Adrenal gland (tissue), 12 donors: Measurements from ENCODE around the gene EVL. TPM values are rescaled to one million over a fixed set of nuclear protein-coding genes. Genes with fewer than 3 reads are reported as not detected.

Source experiments
- DNase-seq, 7 donors: peaks; one replicate each; pipeline ENCODE4 v3.0.0-alpha.2; 2019 to 2020
- H3K27ac ChIP-seq, 5 donors: fragments of 200-600 bp; sonication (generic) in 4 of 5; 1 replicate in 3 of 5; 2 replicates in 2 of 5; pipeline versions ENCODE4 v1.5.1 to v1.8.0; 2016 to 2020; ENCODE audit warnings: mild to moderate bottlenecking in 1 of 5
- H3K27me3 ChIP-seq: fragments of 200-600 bp; 2 replicates; pipeline ENCODE4 v1.8.0; 2021
- H3K36me3 ChIP-seq, 2 donors: fragments of 200-600 bp; replicated peaks in 1 of 2; 1 replicate in 1 of 2; 2 replicates in 1 of 2; pipeline versions ENCODE4 v1.5.1 to v1.8.0; 2018 to 2022
- H3K4me1 ChIP-seq, 2 donors: fragments of 200-600 bp; replicated peaks in 1 of 2; 1 replicate in 1 of 2; 2 replicates in 1 of 2; pipeline versions ENCODE4 v1.5.1 to v1.8.0; 2018 to 2021
- H3K4me3 ChIP-seq, 4 donors: fragments of 200-600 bp; sonication (generic) in 3 of 4; one replicate each; pipeline ENCODE4 v1.5.1; 2016 to 2018
- H3K9me3 ChIP-seq, 3 donors: fragments of 200-600 bp; sonication (generic) in 1 of 3; replicated peaks in 1 of 3; 1 replicate in 2 of 3; 2 replicates in 1 of 3; pipeline versions ENCODE4 v1.5.1 to v1.8.0; 2016 to 2021
- CTCF ChIP-seq, 6 experiments: fragments of 450-650 bp in 4 of 6; fragments of 200-600 bp in 2 of 6; sonication (generic) in 1 of 6; IDR thresholded peaks; 1 replicate in 5 of 6; 2 replicates in 1 of 6; pipeline versions ENCODE4 v1.5.1 to v1.8.0; 2016 to 2021; ENCODE audit warnings: antibody characterized with exemption in 6 of 6, mild to moderate bottlenecking in 2 of 6, moderate library complexity in 1 of 6
- POLR2A ChIP-seq, 2 donors: fragments of 450-650 bp; IDR thresholded peaks; one replicate each; pipeline ENCODE4 v1.6.1; 2017; ENCODE audit warnings: antibody characterized with exemption in 2 of 2, mild to moderate bottlenecking in 2 of 2, moderate library complexity in 1 of 2
- WGBS, 4 donors: extraction: QIAGEN DNeasy Blood & Tissue Kit in 2 of 4; methylation state at CpG; one replicate each; pipeline versions ENCODE4 v1.1.5 to v1.1.7; 2013 to 2017; 5-methylcytosine and 5-hydroxymethylcytosine counted together
- intact Hi-C, 2 donors: fragments of 100-400 bp; cut with DNase I; formaldehyde crosslinking; loops; one replicate each; pipeline versions ENCODE4 v1.14.1 to v1.15.0; 2022 to 2023
- polyA plus RNA-seq, 3 donors: library from polyadenylated mRNA; stranded (reverse); fragments of 200-250 nt in 2 of 3; fragments of 350-450 nt in 1 of 3; fragmentation: Illumina TruSeq in 1 of 3; extraction: RNeasy Lipid Tissue Mini Kit (QIAGEN cat#74804) in 1 of 3; gene quantifications; one replicate each; pipeline ENCODE4 v1.2.3, GENCODE V29; 2013 to 2014
- total RNA-seq, 9 donors: library from RNA; depleted of rRNA in 4 of 9; stranded (reverse); fragments of >200 nt in 4 of 9; fragments of 120-200 nt in 1 of 9; fragmentation: NEBNext Ultra II Directional in 1 of 9; extraction: Animal tissue kit (Norgen Biotek cat#: 25700) in 1 of 9; gene quantifications; one replicate each; pipeline versions ENCODE4 v1.1.0 to v1.2.4, GENCODE V29; 2013 to 2023
- donor health status: healthy with polysubstance abuse.
- donor health status: Bipolar disorder and iron deficiency.
- donor health status: DM: yes; HTN: yes; CAD: no.
- donor health status: DM: no; HTN: no; CAD: no.
- donor health status: DM: no; HTN: no; CAD: no.
- donor health status: DM: yes; HTN: yes; CAD: no.

EVL gene
- total and polyA plus RNA-seq, 12 donors: 23.7 to 209 (median 46.8) TPM

- H3K27me3 ChIP-seq: no peaks in the 10 kb centered on the region
- H3K4me1 ChIP-seq: peaks cover 0 to 9% of the 10 kb centered on the region in 2 donors
- intact Hi-C loops: no loop called here
- no peak for DNase-seq
- WGBS, 4 donors: 69 to 87% (median 77%) methylated on average over 2 of the region's 2 CpGs
- H3K9me3 ChIP-seq: no peaks in the 10 kb centered on the region
- H3K27ac ChIP-seq: no peak overlapping the region
- TF ChIP-seq POLR2A (IDR thresholded peaks at IDR 0.05): no peak
- no peak overlapping the region for H3K4me3 ChIP-seq
- H3K36me3 ChIP-seq: no peaks in the 10 kb centered on the region
These were observed 24.0 kb upstream of the EVL start for GRCh38 chr14:100041271-100041670.

- no peak for DNase-seq
- no peak overlapping the region for H3K27ac ChIP-seq
- peaks cover 0 to 4% of the 10 kb centered on the region in 2 donors for H3K4me1 ChIP-seq
- intact Hi-C loops: no loop called here
- no peak for TF ChIP-seq POLR2A (IDR thresholded peaks at IDR 0.05)
- TF ChIP-seq CTCF (IDR thresholded peaks at IDR 0.05): no peak
- WGBS, 4 donors: 72 to 87% (median 77%) methylated on average over 6 of the region's 6 CpGs
- H3K9me3 ChIP-seq: no peaks in the 10 kb centered on the region
- no peaks in the 10 kb centered on the region for H3K36me3 ChIP-seq
- no peak overlapping the region for H3K4me3 ChIP-seq
- H3K27me3 ChIP-seq: no peaks in the 10 kb centered on the region
These were observed 22.9 kb upstream of the EVL start for GRCh38 chr14:100042286-100042685.

DNA sequence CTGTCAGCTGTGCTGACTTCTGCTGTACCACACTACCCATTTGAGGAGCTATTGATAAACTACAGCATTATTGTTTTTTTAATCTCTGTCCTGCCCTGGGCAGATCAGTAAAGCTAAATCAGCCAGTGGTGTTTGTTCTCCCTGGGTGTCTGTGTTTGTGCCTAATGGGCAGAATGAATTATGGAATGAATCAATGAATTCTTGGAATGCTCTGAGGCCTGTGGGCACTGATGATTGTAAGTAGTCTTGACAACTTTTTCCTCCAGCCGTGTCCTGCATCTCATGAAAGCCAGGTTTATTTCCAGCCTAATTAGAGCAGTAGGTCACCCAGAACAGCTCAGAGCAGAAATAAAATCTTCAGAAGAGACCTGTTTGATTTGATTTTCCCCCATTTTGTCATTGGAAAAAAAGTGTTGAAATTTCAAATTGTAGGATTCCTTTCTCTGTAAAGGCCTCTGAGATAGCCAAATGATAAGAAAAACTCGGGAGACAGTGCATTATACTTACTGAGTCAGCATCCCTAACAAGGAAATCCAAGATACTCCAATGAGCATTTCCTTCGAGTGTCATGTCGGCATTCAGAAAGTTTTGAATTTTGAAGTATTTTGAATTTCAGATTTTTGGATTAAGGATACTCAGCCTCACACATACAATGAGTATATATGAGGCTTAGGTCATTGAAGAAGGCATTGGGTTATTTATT, 19.4 kb upstream of the EVL start:
- WGBS, 4 donors: 67 to 73% (median 70%) methylated on average over 4 of the region's 4 CpGs
- DNase-seq: no peak
- H3K27me3 ChIP-seq: no peaks in the 10 kb centered on the region
- H3K4me1 ChIP-seq: peaks cover 0 to 3% of the 10 kb centered on the region in 2 donors
- no peak overlapping the region for H3K4me3 ChIP-seq
- TF ChIP-seq CTCF (IDR thresholded peaks at IDR 0.05) (no peak), POLR2A (IDR thresholded peaks at IDR 0.05) (no peak)
- H3K27ac ChIP-seq: no peak overlapping the region
- intact Hi-C loops: no loop called here
- no peaks in the 10 kb centered on the region for H3K9me3 ChIP-seq
- no peaks in the 10 kb centered on the region for H3K36me3 ChIP-seq

DNA sequence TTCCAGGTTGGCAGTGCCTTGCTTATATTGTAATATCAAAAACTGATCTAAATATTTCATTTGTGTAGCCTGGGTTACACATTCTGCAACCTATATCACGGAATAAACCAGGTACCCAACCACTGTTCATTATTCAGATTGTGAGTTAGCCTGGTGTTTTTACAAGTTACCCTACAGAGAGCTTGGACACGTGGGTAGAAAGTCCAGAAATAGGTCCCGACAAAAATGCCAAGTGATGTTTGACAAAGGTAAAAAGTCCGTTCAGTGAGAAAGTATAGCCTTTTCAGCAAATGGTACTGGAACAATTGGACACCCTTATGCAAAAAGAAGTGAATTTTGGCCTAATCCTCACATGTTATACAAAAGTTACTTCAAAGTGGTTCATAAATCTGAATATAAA, 17.6 kb upstream of the EVL start:
- H3K36me3 ChIP-seq: no peaks in the 10 kb centered on the region
- no peaks in the 10 kb centered on the region for H3K4me1 ChIP-seq
- no peak for TF ChIP-seq CTCF (IDR thresholded peaks at IDR 0.05)
- no peak for TF ChIP-seq POLR2A (IDR thresholded peaks at IDR 0.05)
- no peak overlapping the region for H3K27ac ChIP-seq
- no peak for DNase-seq
- intact Hi-C loops: no loop called here
- WGBS, 4 donors: 90 to 98% (median 92%) methylated on average over 4 of the region's 4 CpGs
- no peaks in the 10 kb centered on the region for H3K27me3 ChIP-seq
- H3K9me3 ChIP-seq: no peaks in the 10 kb centered on the region
- no peak overlapping the region for H3K4me3 ChIP-seq

DNA sequence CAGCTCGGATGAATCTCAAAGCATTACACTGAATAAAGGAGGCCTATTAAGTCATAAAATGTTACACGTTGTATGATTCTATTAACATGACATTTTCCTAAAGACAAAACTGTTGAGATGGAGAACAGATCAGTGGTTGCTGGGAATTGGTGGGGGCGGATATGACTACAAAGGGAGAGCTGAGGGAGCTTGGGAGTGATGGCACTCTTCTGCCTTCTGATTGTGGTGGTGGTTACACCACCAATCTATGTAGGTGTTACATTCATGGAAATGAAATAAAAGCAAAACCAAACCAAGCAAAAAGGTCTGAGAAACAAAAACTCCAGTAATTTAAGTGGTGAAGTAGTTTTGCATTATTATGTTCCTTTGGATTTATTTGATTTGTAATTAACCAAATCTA, 16.4 kb upstream of the EVL start:
- intact Hi-C loops: no loop called here
- no peaks in the 10 kb centered on the region for H3K9me3 ChIP-seq
- H3K27ac ChIP-seq: no peak overlapping the region
- H3K4me3 ChIP-seq: no peak overlapping the region
- H3K4me1 ChIP-seq: no peaks in the 10 kb centered on the region
- no peaks in the 10 kb centered on the region for H3K27me3 ChIP-seq
- H3K36me3 ChIP-seq: no peaks in the 10 kb centered on the region
- TF ChIP-seq CTCF (IDR thresholded peaks at IDR 0.05) (no peak), POLR2A (IDR thresholded peaks at IDR 0.05) (no peak)
- no peak for DNase-seq
- 91 to 95% (median 93%) methylated on average over 3 of the region's 3 CpGs for WGBS, 4 donors
